Stimulated activated CD4-positive, alpha-beta T cell treated with anti-CD3 and anti-CD28 coated beads, Interleukin-12 subunit alpha, Interleukin-12 subunit beta, amount 100 ng/mL, for 24 hours (primary cell): ENCODE data around the gene CD200R1L.
"Not testable (repeated sequence)": the region's sequence is repeated elsewhere in the genome, so short reads cannot be mapped to it uniquely, and the experiment has no call there.

Experiments used
- DNase-seq, 2 experiments: peaks; one replicate each; pipeline ENCODE4 v3.0.0-alpha.2; 2020; ENCODE audit warnings: low read depth in 2 of 2

Gene CD200R1L

GRCh38 chr3:112846764-112847163 lies at the start of gene CD200R1L:
CD200R1L (minus strand) TSS chr3:112846864; CDS start chr3:112829367, 17,497 bp downstream.
- DNase-seq, result no peak

GRCh38 chr3:112894258-112894657 lies 47.6 kb upstream of the CD200R1L start:
- no peak for DNase-seq

- no peak for DNase-seq
These were observed 42.7 kb upstream of the CD200R1L start for GRCh38 chr3:112889357-112889756.

GRCh38 chr3:112888381-112889085 lies 41.9 kb upstream of the CD200R1L start:
- DNase-seq, result no peak

- no peak for DNase-seq
These were observed 38.1 kb upstream of the CD200R1L start for GRCh38 chr3:112884678-112885290.

GRCh38 chr3:112881891-112882290 lies 35.2 kb upstream of the CD200R1L start:
- DNase-seq, result no peak

GRCh38 chr3:112875561-112875960 lies 28.9 kb upstream of the CD200R1L start:
- no peak for DNase-seq

GRCh38 chr3:112874725-112875124 lies 28.1 kb upstream of the CD200R1L start:
- DNase-seq, result no peak

GRCh38 chr3:112873632-112874031 lies 27.0 kb upstream of the CD200R1L start:
- no peak for DNase-seq

- DNase-seq, result no peak
These were observed 25.1 kb upstream of the CD200R1L start for GRCh38 chr3:112871735-112872134.

- no peak for DNase-seq
These were observed 19.1 kb upstream of the CD200R1L start for GRCh38 chr3:112865757-112866156.

- no peak for DNase-seq
These were observed 14.2 kb upstream of the CD200R1L start for GRCh38 chr3:112860898-112861297.

GRCh38 chr3:112858410-112859069 lies 11.9 kb upstream of the CD200R1L start:
- DNase-seq, result no peak

GRCh38 chr3:112857526-112857925 lies 10.9 kb upstream of the CD200R1L start:
- no peak for DNase-seq

- DNase-seq, result no peak
These were observed 9.9 kb upstream of the CD200R1L start for GRCh38 chr3:112856537-112856936.

GRCh38 chr3:112855883-112856282 lies 9.2 kb upstream of the CD200R1L start:
- DNase-seq, result no peak

GRCh38 chr3:112855074-112855473 lies 8.4 kb upstream of the CD200R1L start:
- DNase-seq, result not testable (repeated sequence)

- no peak for DNase-seq
These were observed 1.5 kb upstream of the CD200R1L start for GRCh38 chr3:112848196-112848595.

GRCh38 chr3:112847692-112848091 lies 1.0 kb upstream of the CD200R1L start:
- no peak for DNase-seq

GRCh38 chr3:112845772-112846171 lies 892 bp downstream of the CD200R1L start:
- DNase-seq, result no peak

- DNase-seq, result no peak
These were observed 17.6 kb downstream of the CD200R1L start for GRCh38 chr3:112829046-112829445.

- DNase-seq, result no peak
These were observed 24.3 kb downstream of the CD200R1L start for GRCh38 chr3:112822064-112823055.
